SK-N-SH (cell line): Measurements from ENCODE around the gene HK2. TPM values are rescaled to one million over a fixed set of nuclear protein-coding genes. Genes with fewer than 3 reads are reported as not detected.
A peak's percentile ranks its signal among the peaks of the same experiment; 100 is the strongest.
"Not testable (repeated sequence)": the region's sequence is repeated elsewhere in the genome, so short reads cannot be mapped to it uniquely, and the experiment has no call there.

ENCODE experiments used
- CTCF ChIA-PET: fragments of 300-600, 350-600 bp; formaldehyde crosslinking; extraction: SDS; loops from one replicate; lab custom pipeline; 2021; lab: Yijun Ruan, JAX
- POLR2A ChIA-PET: fragments of 350-600 bp; sonication (Branson Sonifier 250); formaldehyde crosslinking; extraction: SDS; loops from one replicate; lab custom pipeline; 2020; ENCODE audit warnings: antibody characterized with exemption, inconsistent platforms; lab: Yijun Ruan, JAX
- DNase-seq: peaks from one replicate; pipeline ENCODE4 v3.0.0; 2012
- H2AFZ ChIP-seq: fragments of 200-600 bp; sonication (generic); 2 replicates; pipeline ENCODE4 v1.8.1; 2016; ENCODE audit warnings: antibody characterized with exemption, mild to moderate bottlenecking, low read depth
- H3F3A ChIP-seq: fragments of 200-600 bp; sonication (generic); replicated peaks from 2 replicates; pipeline ENCODE3; 2016; ENCODE audit warnings: antibody characterized with exemption, mild to moderate bottlenecking; ENCODE audit not compliant: insufficient read depth
- H3K27ac ChIP-seq, 2 experiments: fragments of 200-500 bp in 1 of 2; fragments of 200-600 bp in 1 of 2; sonication (Bioruptor generic) in 1 of 2; sonication (generic), shearing (Covaris generic) in 1 of 2; 2 replicates each; pipeline versions ENCODE4 v1.5.1 to v1.6.1; 2014 to 2016; ENCODE audit warnings: low read depth in 2 of 2, inconsistent platforms in 1 of 2, low read length in 1 of 2, mild to moderate bottlenecking in 1 of 2, mixed read lengths in 1 of 2
- H3K27me3 ChIP-seq: fragments of 200-600 bp; sonication (generic), shearing (Covaris generic); 2 replicates; pipeline ENCODE4 v1.6.1; 2016; ENCODE audit warnings: mixed run types; ENCODE audit not compliant: insufficient read depth
- H3K36me3 ChIP-seq, 2 experiments: fragments of 200-500 bp in 1 of 2; fragments of 200-600 bp in 1 of 2; sonication (Bioruptor generic) in 1 of 2; sonication (generic) in 1 of 2; replicated peaks in 1 of 2; 2 replicates each; pipeline versions ENCODE3 to v1.5.1; 2014 to 2016; ENCODE audit warnings: low read length in 1 of 2, mild to moderate bottlenecking in 1 of 2; ENCODE audit not compliant: insufficient read depth in 2 of 2, control insufficient read depth in 1 of 2
- H3K4me1 ChIP-seq, 2 experiments: fragments of 200-500 bp in 1 of 2; fragments of 200-600 bp in 1 of 2; sonication (Bioruptor generic) in 1 of 2; sonication (generic), shearing (Covaris generic) in 1 of 2; 2 replicates each; pipeline versions ENCODE4 v1.5.1 to v1.6.1; 2014 to 2016; ENCODE audit warnings: low read depth in 1 of 2, low read length in 1 of 2, mixed run types in 1 of 2; ENCODE audit not compliant: insufficient read depth in 2 of 2, control insufficient read depth in 1 of 2
- H3K4me2 ChIP-seq: fragments of 200-600 bp; sonication (generic), shearing (Covaris generic); 2 replicates; pipeline ENCODE4 v1.6.1; 2017; ENCODE audit warnings: mixed run types
- H3K4me3 ChIP-seq, 2 experiments: fragments of 200-500 bp in 1 of 2; fragments of 200-600 bp in 1 of 2; sonication (Bioruptor generic) in 1 of 2; sonication (generic), shearing (Covaris generic) in 1 of 2; 2 replicates each; pipeline versions ENCODE4 v1.5.1 to v1.8.1; 2014 to 2016; ENCODE audit warnings: low read depth in 2 of 2, inconsistent platforms in 1 of 2, low read length in 1 of 2, mild to moderate bottlenecking in 1 of 2, mixed read lengths in 1 of 2, moderate library complexity in 1 of 2
- H3K79me2 ChIP-seq: fragments of 200-600 bp; sonication (generic); 2 replicates; pipeline ENCODE4 v1.8.1; 2017; ENCODE audit warnings: mild to moderate bottlenecking; ENCODE audit not compliant: insufficient read depth
- H3K9ac ChIP-seq: fragments of 200-600 bp; sonication (generic); 2 replicates; pipeline ENCODE4 v1.6.1; 2017; ENCODE audit warnings: mixed run types
- H3K9me2 ChIP-seq: fragments of 200-600 bp; sonication (generic); 2 replicates; pipeline ENCODE4 v1.6.1; 2017; ENCODE audit warnings: mixed run types
- H3K9me3 ChIP-seq: fragments of 200-600 bp; sonication (generic); 2 replicates; pipeline ENCODE4 v1.6.1; 2017; ENCODE audit warnings: mixed run types, mild to moderate bottlenecking, moderate library complexity
- H4K20me1 ChIP-seq: fragments of 200-600 bp; sonication (generic); 2 replicates; pipeline ENCODE4 v1.6.1; 2017; ENCODE audit warnings: mild to moderate bottlenecking, mixed run types; ENCODE audit not compliant: insufficient read depth
- FOSL2 ChIP-seq: IDR thresholded peaks from 2 replicates; pipeline ENCODE4 v1.4.0; 2012; ENCODE audit warnings: low read depth, mild to moderate bottlenecking, moderate library complexity, borderline replicate concordance
- FOXJ3 ChIP-seq: sonication (generic); formaldehyde crosslinking; IDR thresholded peaks from 2 replicates; pipeline ENCODE4 v1.5.1; 2020; ENCODE audit warnings: mild to moderate bottlenecking, missing genetic modification reagents
- GABPA ChIP-seq: IDR thresholded peaks from 2 replicates; pipeline ENCODE4 v1.4.0; 2012; ENCODE audit warnings: low read depth, mild to moderate bottlenecking
- MEF2A ChIP-seq: IDR thresholded peaks from 2 replicates; pipeline ENCODE4 v1.4.0; 2012; ENCODE audit warnings: low read depth, borderline replicate concordance
- MXI1 ChIP-seq: IDR thresholded peaks from 2 replicates; pipeline ENCODE4 v1.6.1; 2012; ENCODE audit warnings: mild to moderate bottlenecking, low read depth, low read length, improper control_type of control experiment
- NRF1 ChIP-seq: IDR thresholded peaks from 2 replicates; pipeline ENCODE4 v1.6.1; 2012; ENCODE audit warnings: low read depth, mild to moderate bottlenecking, low read length
- POLR2AphosphoS5 ChIP-seq: IDR thresholded peaks from 2 replicates; pipeline ENCODE4 v1.6.1; 2012; ENCODE audit warnings: low read depth, low read length
- RFX5 ChIP-seq: IDR thresholded peaks from 2 replicates; pipeline ENCODE4 v1.6.1; 2012; ENCODE audit warnings: mild to moderate bottlenecking, improper control_type of control experiment, low read length
- RXRA ChIP-seq: IDR thresholded peaks from 2 replicates; pipeline ENCODE4 v1.4.0; 2012; ENCODE audit warnings: low read depth, mild to moderate bottlenecking, borderline replicate concordance
- TAF1 ChIP-seq: IDR thresholded peaks from 2 replicates; pipeline ENCODE4 v1.6.1; 2012; ENCODE audit warnings: low read depth, mild to moderate bottlenecking, low read length, moderate library complexity, borderline replicate concordance
- YY1 ChIP-seq: IDR thresholded peaks from 2 replicates; pipeline ENCODE4 v1.4.0; 2012; ENCODE audit warnings: low read depth, mild to moderate bottlenecking
- WGBS: methylation state at CpG from one replicate; pipeline ENCODE4 v1.1.6; 2017; ENCODE audit warnings: low lambda C conversion rate; 5-methylcytosine and 5-hydroxymethylcytosine counted together
- polyA plus RNA-seq, 3 experiments: library from polyadenylated mRNA; depleted of rRNA; stranded (reverse); fragments of >200 nt; gene quantifications; 2 replicates each; pipeline ENCODE4 v1.2.3, GENCODE V29; 2012
- TF ChIP-seq, protein P1 (sequence below): IDR thresholded peaks from 2 replicates; pipeline ENCODE4; 2012
- TF ChIP-seq, protein P2 (sequence below): IDR thresholded peaks from 2 replicates; pipeline ENCODE4 v1.4.0; 2012; ENCODE audit warnings: low read depth, borderline replicate concordance
- TF ChIP-seq, protein P3 (sequence below): fragments of 200-600 bp; sonication (generic); IDR thresholded peaks from 2 replicates; pipeline ENCODE4 v1.6.1; 2017; ENCODE audit warnings: antibody characterized with exemption, mild to moderate bottlenecking, moderate library complexity

Gene HK2
- polyA plus RNA-seq, 1 of the 3 experiments (the other 2 are of a cell fraction) = 13.5 TPM

DNA sequence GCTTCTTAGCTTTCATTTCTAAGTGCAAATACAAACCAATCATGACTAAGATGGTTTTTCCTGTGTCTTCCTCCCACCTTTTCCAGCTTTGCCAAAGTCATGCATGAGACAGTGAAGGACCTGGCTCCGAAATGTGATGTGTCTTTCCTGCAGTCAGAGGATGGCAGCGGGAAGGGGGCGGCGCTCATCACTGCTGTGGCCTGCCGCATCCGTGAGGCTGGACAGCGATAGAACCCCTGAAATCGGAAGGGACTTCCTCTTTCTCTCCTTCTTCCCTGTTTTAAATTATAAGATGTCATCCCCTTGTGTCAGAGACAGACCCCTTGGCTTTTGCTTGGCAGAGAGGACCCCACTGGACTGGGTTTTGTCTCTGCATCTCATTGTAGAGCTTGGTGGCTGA, 56.8 kb downstream of the HK2 start (continued):
- TF ChIP-seq FOSL2 = no peak
- TF ChIP-seq MEF2A = no peak
- TF ChIP-seq, protein P1, sequence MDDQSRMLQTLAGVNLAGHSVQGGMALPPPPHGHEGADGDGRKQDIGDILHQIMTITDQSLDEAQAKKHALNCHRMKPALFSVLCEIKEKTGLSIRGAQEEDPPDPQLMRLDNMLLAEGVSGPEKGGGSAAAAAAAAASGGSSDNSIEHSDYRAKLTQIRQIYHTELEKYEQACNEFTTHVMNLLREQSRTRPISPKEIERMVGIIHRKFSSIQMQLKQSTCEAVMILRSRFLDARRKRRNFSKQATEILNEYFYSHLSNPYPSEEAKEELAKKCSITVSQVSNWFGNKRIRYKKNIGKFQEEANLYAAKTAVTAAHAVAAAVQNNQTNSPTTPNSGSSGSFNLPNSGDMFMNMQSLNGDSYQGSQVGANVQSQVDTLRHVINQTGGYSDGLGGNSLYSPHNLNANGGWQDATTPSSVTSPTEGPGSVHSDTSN = no peak
- TF ChIP-seq, all 33 proteins: peak for 0

DNA sequence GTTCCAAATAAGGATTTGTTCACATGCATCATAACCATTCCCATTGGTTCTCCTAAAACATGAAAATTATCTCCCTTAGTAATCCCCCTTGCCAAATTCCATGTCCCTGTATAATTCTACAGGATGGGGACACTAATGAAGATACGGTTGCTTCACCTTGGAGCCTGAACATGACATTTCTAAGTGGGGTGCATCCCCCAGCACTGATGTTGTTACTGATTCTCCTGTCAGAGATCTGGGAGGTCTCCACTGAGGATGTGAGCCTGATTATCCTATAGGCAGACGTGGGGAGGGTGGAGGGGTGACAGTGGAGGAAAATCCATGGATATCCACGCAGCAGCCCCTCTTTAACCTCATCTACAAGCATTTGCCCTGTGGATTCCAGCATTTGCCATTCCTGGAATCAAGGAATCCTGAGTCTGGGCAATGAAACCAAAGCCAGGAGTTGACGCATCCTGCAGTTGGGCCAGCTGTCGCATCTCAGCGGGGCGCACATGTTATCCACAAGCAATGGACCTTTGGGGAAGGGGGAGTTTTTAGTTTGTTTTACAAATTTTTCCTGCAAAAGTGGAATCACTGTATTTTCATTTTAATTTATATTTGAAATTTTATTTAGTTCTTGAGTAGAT, 57.3 kb downstream of the HK2 start:
- H3K27me3 ChIP-seq = no peaks in the 10 kb centered on the region
- H3K4me2 ChIP-seq = no peak overlapping the region
- TF ChIP-seq TAF1 (no peak), NRF1 (no peak), POLR2AphosphoS5 (no peak)
- peaks cover 28% of the 10 kb centered on the region for H3F3A ChIP-seq
- H2AFZ ChIP-seq = no peak overlapping the region
- POLR2A ChIA-PET = no interaction called here
- no peak overlapping the region for H3K4me3 ChIP-seq
- no peak overlapping the region for H3K9ac ChIP-seq
- peaks cover 12 to 13% of the 10 kb centered on the region in 2 experiments; a peak in 2 of 4 replicates for H3K4me1 ChIP-seq
- no peak for DNase-seq
- no peaks in the 10 kb centered on the region for H3K9me2 ChIP-seq
- H3K9me3 ChIP-seq = no peaks in the 10 kb centered on the region
- no peaks in the 10 kb centered on the region for H3K79me2 ChIP-seq
- peaks cover 0 to 26% of the 10 kb centered on the region in 2 experiments for H3K36me3 ChIP-seq
- CTCF ChIA-PET = no interaction called here
- H4K20me1 ChIP-seq = no peaks in the 10 kb centered on the region
- H3K27ac ChIP-seq = no peak overlapping the region
- WGBS = 81% methylated on average over 7 of the region's 7 CpGs

DNA sequence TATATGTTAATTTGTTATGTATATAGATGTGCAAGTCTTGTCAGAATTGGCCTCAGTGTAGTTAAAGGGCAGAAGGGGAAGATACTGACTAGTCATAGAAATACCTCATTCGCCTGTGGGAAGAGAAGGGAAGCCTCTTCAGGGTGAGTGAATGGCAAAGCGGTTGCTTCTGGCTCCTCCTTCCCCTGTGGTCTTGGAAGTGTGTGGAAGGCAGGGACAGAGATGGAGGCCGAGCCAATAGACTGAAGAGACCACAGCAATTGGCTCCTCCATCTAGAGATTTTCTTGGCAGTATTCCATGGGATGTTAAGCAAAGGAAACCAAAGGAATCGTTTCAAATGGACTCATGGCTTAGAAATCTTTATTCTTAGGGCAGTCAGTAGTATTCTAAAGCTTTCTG, 57.9 kb downstream of the HK2 start:
- H3F3A ChIP-seq = peaks cover 28% of the 10 kb centered on the region
- DNase-seq, H2AFZ ChIP-seq, H3K4me2 ChIP-seq, H3K9ac ChIP-seq, H3K79me2 ChIP-seq, H3K9me2 ChIP-seq, H3K9me3 ChIP-seq, H3K27me3 ChIP-seq, POLR2A ChIA-PET, H4K20me1 ChIP-seq, H3K4me3 ChIP-seq: not testable (repeated sequence)
- peaks cover 0 to 24% of the 10 kb centered on the region in 2 experiments for H3K36me3 ChIP-seq
- H3K4me1 ChIP-seq = peaks cover 7 to 13% of the 10 kb centered on the region in 2 experiments; a peak in 2 of 4 replicates
- 72% methylated on average over 4 of the region's 4 CpGs for WGBS
- H3K27ac ChIP-seq = peak overlapping the region in 1 of 2 experiments; percentile 72; a peak in 2 of 4 replicates
- CTCF ChIA-PET = interaction anchor here (1.5 kb wide), 1 partner anchor 15 kb away, joined by 6 read pairs; no protein-coding TSS in a partner anchor

DNA sequence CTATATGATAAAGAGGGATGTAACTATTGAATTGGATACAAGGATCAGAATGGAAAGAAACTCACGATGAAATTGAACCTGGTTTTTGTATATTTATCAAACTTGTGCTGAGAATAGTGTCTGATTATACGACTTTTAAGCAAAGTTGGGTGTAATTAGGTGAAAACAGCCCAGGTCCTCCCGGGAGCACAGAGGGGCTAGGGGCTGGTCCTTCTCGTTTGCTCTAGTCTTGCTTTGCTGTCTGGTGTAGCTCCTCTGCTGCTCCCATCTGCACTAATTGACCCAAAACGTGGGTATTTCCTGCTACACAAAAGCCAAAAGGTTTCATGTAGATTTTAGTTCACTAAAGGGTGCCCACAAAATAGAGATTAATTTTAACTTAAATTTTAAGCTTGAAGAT, 58.7 kb downstream of the HK2 start:
- H3K79me2 ChIP-seq = no peaks in the 10 kb centered on the region
- no peaks in the 10 kb centered on the region for H3K9me2 ChIP-seq
- 77% methylated on average over 5 of the region's 5 CpGs for WGBS
- ChIA-PET CTCF (interaction anchor here (0.8 to 1.5 kb wide), 3 partner anchors 16 to 201 kb away, joined by 3 to 6 read pairs (median 3); no protein-coding TSS in a partner anchor), POLR2A (no interaction called here)
- H3K4me2 ChIP-seq = 0 out of 2 replicates have a peak overlapping the region, but pooled peaks have one; percentile 49
- DNase-seq = no peak
- peak overlapping the region in 1 of 2 experiments; percentile 72; a peak in 2 of 4 replicates for H3K27ac ChIP-seq
- no peaks in the 10 kb centered on the region for H4K20me1 ChIP-seq
- H3K4me3 ChIP-seq = no peak overlapping the region
- H3K36me3 ChIP-seq = peaks cover 0 to 24% of the 10 kb centered on the region in 2 experiments
- no peaks in the 10 kb centered on the region for H3K9me3 ChIP-seq
- peaks cover 28% of the 10 kb centered on the region for H3F3A ChIP-seq
- H2AFZ ChIP-seq = no peak overlapping the region
- peaks cover under 1 to 8% of the 10 kb centered on the region in 2 experiments; a peak in 2 of 4 replicates for H3K4me1 ChIP-seq
- no peak overlapping the region for H3K9ac ChIP-seq
- no peaks in the 10 kb centered on the region for H3K27me3 ChIP-seq
- no peak for TF ChIP-seq GABPA
- TF ChIP-seq RXRA = no peak
- no peak for TF ChIP-seq YY1
- TF ChIP-seq MXI1 = no peak
- no peak for TF ChIP-seq MEF2A
- TF ChIP-seq, protein P2, sequence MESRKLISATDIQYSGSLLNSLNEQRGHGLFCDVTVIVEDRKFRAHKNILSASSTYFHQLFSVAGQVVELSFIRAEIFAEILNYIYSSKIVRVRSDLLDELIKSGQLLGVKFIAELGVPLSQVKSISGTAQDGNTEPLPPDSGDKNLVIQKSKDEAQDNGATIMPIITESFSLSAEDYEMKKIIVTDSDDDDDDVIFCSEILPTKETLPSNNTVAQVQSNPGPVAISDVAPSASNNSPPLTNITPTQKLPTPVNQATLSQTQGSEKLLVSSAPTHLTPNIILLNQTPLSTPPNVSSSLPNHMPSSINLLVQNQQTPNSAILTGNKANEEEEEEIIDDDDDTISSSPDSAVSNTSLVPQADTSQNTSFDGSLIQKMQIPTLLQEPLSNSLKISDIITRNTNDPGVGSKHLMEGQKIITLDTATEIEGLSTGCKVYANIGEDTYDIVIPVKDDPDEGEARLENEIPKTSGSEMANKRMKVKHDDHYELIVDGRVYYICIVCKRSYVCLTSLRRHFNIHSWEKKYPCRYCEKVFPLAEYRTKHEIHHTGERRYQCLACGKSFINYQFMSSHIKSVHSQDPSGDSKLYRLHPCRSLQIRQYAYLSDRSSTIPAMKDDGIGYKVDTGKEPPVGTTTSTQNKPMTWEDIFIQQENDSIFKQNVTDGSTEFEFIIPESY = no peak
- TF ChIP-seq FOXJ3 (CRISPR knock-in tag) = no peak
- TF ChIP-seq, protein P3, sequence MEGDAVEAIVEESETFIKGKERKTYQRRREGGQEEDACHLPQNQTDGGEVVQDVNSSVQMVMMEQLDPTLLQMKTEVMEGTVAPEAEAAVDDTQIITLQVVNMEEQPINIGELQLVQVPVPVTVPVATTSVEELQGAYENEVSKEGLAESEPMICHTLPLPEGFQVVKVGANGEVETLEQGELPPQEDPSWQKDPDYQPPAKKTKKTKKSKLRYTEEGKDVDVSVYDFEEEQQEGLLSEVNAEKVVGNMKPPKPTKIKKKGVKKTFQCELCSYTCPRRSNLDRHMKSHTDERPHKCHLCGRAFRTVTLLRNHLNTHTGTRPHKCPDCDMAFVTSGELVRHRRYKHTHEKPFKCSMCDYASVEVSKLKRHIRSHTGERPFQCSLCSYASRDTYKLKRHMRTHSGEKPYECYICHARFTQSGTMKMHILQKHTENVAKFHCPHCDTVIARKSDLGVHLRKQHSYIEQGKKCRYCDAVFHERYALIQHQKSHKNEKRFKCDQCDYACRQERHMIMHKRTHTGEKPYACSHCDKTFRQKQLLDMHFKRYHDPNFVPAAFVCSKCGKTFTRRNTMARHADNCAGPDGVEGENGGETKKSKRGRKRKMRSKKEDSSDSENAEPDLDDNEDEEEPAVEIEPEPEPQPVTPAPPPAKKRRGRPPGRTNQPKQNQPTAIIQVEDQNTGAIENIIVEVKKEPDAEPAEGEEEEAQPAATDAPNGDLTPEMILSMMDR = no peak
- TF ChIP-seq RFX5 = no peak
